Tibial nerve (tissue), 4 donors: ENCODE results near the gene FYB1. TPM values are rescaled to one million over a fixed set of nuclear protein-coding genes. Genes with fewer than 3 reads are reported as not detected.

Experiments used
- DNase-seq, 2 donors: peaks; one replicate each; pipeline ENCODE4 v3.0.0-alpha.2; 2019; ENCODE audit warnings: low spot score in 2 of 2
- H3K27ac ChIP-seq, 4 donors: fragments of 200-600 bp; sonication (generic) in 3 of 4; one replicate each; pipeline ENCODE4 v1.5.1; 2017 to 2019; ENCODE audit warnings: mild to moderate bottlenecking in 1 of 4
- H3K27me3 ChIP-seq, 2 donors: fragments of 200-600 bp; sonication (generic) in 1 of 2; one replicate each; pipeline versions ENCODE4 v1.5.1 to v1.6.0; 2017 to 2019
- H3K36me3 ChIP-seq, 3 donors: fragments of 200-600 bp; sonication (generic); one replicate each; pipeline ENCODE4 v1.5.1; 2018 to 2019
- H3K4me1 ChIP-seq, 4 donors: fragments of 200-600 bp; sonication (generic) in 3 of 4; one replicate each; pipeline ENCODE4 v1.5.1; 2017 to 2019
- H3K4me3 ChIP-seq, 4 donors: fragments of 200-600 bp; sonication (generic) in 3 of 4; one replicate each; pipeline ENCODE4 v1.5.1; 2017 to 2019; ENCODE audit warnings: mild to moderate bottlenecking in 1 of 4, moderate library complexity in 1 of 4
- H3K9me3 ChIP-seq, 4 donors: fragments of 200-600 bp; sonication (generic) in 3 of 4; one replicate each; pipeline ENCODE4 v1.5.1; 2017 to 2019
- CTCF ChIP-seq, 5 experiments: fragments of 200-600 bp in 3 of 5; fragments of 450-650 bp in 2 of 5; sonication (generic) in 3 of 5; IDR thresholded peaks; one replicate each; pipeline ENCODE4 v1.5.1; 2016 to 2019; ENCODE audit warnings: antibody characterized with exemption in 5 of 5, mild to moderate bottlenecking in 3 of 5, moderate library complexity in 2 of 5
- EP300 ChIP-seq, 2 donors: sonication (generic); formaldehyde crosslinking; IDR thresholded peaks; one replicate each; pipeline ENCODE4 v1.6.1; 2017; ENCODE audit warnings: antibody characterized with exemption in 2 of 2, mild to moderate bottlenecking in 1 of 2
- POLR2A ChIP-seq, 2 donors: fragments of 450-650 bp; IDR thresholded peaks; one replicate each; pipeline ENCODE4 v1.6.1; 2017; ENCODE audit warnings: antibody characterized with exemption in 2 of 2, mild to moderate bottlenecking in 2 of 2, moderate library complexity in 2 of 2
- whole genome bisulfite sequencing, 2 donors: methylation state at CpG; one replicate each; pipeline ENCODE4 v1.1.5; 2018; 5-methylcytosine and 5-hydroxymethylcytosine counted together
- total RNA-seq, 4 donors: library from RNA; depleted of rRNA; stranded (reverse); fragments of >200 nt; gene quantifications; one replicate each; pipeline ENCODE4 v1.1.0, GENCODE V29; 2016

The FYB1 gene
- total RNA-seq, 4 donors from 2014 or later = 6.7 to 25.1 (median 16.3) TPM

GRCh38 chr5:39079147-39079546 lies 140.2 kb downstream of the FYB1 start:
- no peak for DNase-seq
- H3K27ac ChIP-seq = peak overlapping the region in 1 of 4 donors; percentile 31
- no peaks in the 10 kb centered on the region for H3K36me3 ChIP-seq
- 39 to 41% methylated on average over 2 of the region's 2 CpGs for WGBS, 2 donors
- H3K4me1 ChIP-seq = peaks cover 0 to 29% (median 3%) of the 10 kb centered on the region in 4 donors
- TF ChIP-seq CTCF (IDR thresholded peaks at IDR 0.05) = no peak
- no peak for TF ChIP-seq EP300 (IDR thresholded peaks at IDR 0.05)
- no peak for TF ChIP-seq POLR2A (IDR thresholded peaks at IDR 0.05)
- H3K4me3 ChIP-seq = no peak overlapping the region
- H3K9me3 ChIP-seq = no peaks in the 10 kb centered on the region
- H3K27me3 ChIP-seq = no peaks in the 10 kb centered on the region

GRCh38 chr5:39076757-39077728 lies 142.3 kb downstream of the FYB1 start:
- DNase-seq = no peak
- Histone ChIP-seq H3K4me3 (no peak overlapping the region), H3K27ac (peak overlapping the region; percentile 4 to 73 (median 44)), H3K4me1 (peaks cover 0 to 39% (median 15%) of the 10 kb centered on the region in 4 donors), H3K9me3 (no peaks in the 10 kb centered on the region), H3K36me3 (no peaks in the 10 kb centered on the region), H3K27me3 (no peaks in the 10 kb centered on the region)
- WGBS, 2 donors = 49 to 51% methylated on average over 6 of the region's 6 CpGs
- TF ChIP-seq POLR2A (IDR thresholded peaks at IDR 0.05) = no peak
- no peak for TF ChIP-seq EP300 (IDR thresholded peaks at IDR 0.05)
- no peak for TF ChIP-seq CTCF (IDR thresholded peaks at IDR 0.05)

- peak overlapping the region; percentile 32 to 97 (median 64) for H3K27ac ChIP-seq
- no peaks in the 10 kb centered on the region for H3K27me3 ChIP-seq
- H3K4me3 ChIP-seq = no peak overlapping the region
- H3K36me3 ChIP-seq = no peaks in the 10 kb centered on the region
- TF ChIP-seq POLR2A (IDR thresholded peaks at IDR 0.05) (no peak), EP300 (IDR thresholded peaks at IDR 0.05) (no peak), CTCF (IDR thresholded peaks at IDR 0.05) (no peak)
- H3K4me1 ChIP-seq = peaks cover 0 to 47% (median 17%) of the 10 kb centered on the region in 4 donors
- 79 to 84% methylated on average over 6 of the region's 6 CpGs for WGBS, 2 donors
- no peak for DNase-seq
- H3K9me3 ChIP-seq = no peaks in the 10 kb centered on the region
Observed at GRCh38 chr5:39076101-39076756, 143.1 kb downstream of the FYB1 start.

- Histone ChIP-seq H3K9me3 (no peaks in the 10 kb centered on the region), H3K36me3 (peaks cover 0 to 2% (median 0%) of the 10 kb centered on the region in 3 donors), H3K4me1 (peaks cover 0 to 60% (median 17%) of the 10 kb centered on the region in 4 donors), H3K4me3 (peak within 1 kb of the TSS; percentile 86 to 99 (median 94)), H3K27me3 (no peaks in the 10 kb centered on the region), H3K27ac (peak within 1 kb of the TSS; percentile 97 to 99 (median 99))
- TF ChIP-seq CTCF (IDR thresholded peaks at IDR 0.05) (no peak), POLR2A (IDR thresholded peaks at IDR 0.05) (peak; percentile 44 to 75), EP300 (IDR thresholded peaks at IDR 0.05) (peak in 1 of 2 donors; percentile 93)
- DNase-seq = peak; percentile 84 to 85
- 0 to 1% methylated on average over 25 to 46 of the region's 94 CpGs for WGBS, 2 donors
Observed at GRCh38 chr5:39074017-39074814, 145.1 kb downstream of the FYB1 start, which contains the start of gene RICTOR. Gene RICTOR, minus strand, starts transcription at chr5:39074399. Its CDS starts 22 bp downstream, at chr5:39074377.
